ENCODE data around the gene TPX2.

Gene TPX2

GRCh38 chr20:31693402-31693801 lies 45.7 kb upstream of the TPX2 start:
- no peaks in the 10 kb centered on the region for H3K27me3 ChIP-seq (ENCODE audit: low read length)
- no peak overlapping the region for H3K4me2 ChIP-seq (ENCODE audit: low read depth, low read length, poor library complexity, severe bottlenecking)
- H3F3A ChIP-seq (ENCODE audit: insufficient read depth): peaks cover 17% of the 10 kb centered on the region
- peak overlapping the region; percentile 24; the same call in 1 of the 2 replicates for H3K27ac ChIP-seq (ENCODE audit: low read depth, low read length)
- H3K4me3 ChIP-seq (ENCODE audit: insufficient read depth, low read length, poor library complexity, severe bottlenecking): no peak overlapping the region
- no peaks in the 10 kb centered on the region for H3K9me3 ChIP-seq (ENCODE audit: insufficient read depth, low read length)
- no peaks in the 10 kb centered on the region for H4K20me1 ChIP-seq (ENCODE audit: low read depth, low read length)
- TF ChIP-seq EZH2phosphoT487 (conservative IDR thresholded peaks at IDR 0.05; ENCODE audit: low read length) (no peak), CTCF (IDR thresholded peaks at IDR 0.05; ENCODE audit: insufficient read depth, low read length, poor library complexity, severe bottlenecking) (no peak)
- H3K9ac ChIP-seq (ENCODE audit: low read length): no peak overlapping the region
- H3K9me2 ChIP-seq (replicated peaks; ENCODE audit: insufficient read depth, low read length): no peaks in the 10 kb centered on the region
- H3K36me3 ChIP-seq (ENCODE audit: low read length): no peaks in the 10 kb centered on the region
- H2AFZ ChIP-seq (ENCODE audit: low read depth, low read length, severe bottlenecking): no peak overlapping the region
- H3K79me2 ChIP-seq (ENCODE audit: insufficient read depth, low read length): peaks cover 43% of the 10 kb centered on the region

DNA sequence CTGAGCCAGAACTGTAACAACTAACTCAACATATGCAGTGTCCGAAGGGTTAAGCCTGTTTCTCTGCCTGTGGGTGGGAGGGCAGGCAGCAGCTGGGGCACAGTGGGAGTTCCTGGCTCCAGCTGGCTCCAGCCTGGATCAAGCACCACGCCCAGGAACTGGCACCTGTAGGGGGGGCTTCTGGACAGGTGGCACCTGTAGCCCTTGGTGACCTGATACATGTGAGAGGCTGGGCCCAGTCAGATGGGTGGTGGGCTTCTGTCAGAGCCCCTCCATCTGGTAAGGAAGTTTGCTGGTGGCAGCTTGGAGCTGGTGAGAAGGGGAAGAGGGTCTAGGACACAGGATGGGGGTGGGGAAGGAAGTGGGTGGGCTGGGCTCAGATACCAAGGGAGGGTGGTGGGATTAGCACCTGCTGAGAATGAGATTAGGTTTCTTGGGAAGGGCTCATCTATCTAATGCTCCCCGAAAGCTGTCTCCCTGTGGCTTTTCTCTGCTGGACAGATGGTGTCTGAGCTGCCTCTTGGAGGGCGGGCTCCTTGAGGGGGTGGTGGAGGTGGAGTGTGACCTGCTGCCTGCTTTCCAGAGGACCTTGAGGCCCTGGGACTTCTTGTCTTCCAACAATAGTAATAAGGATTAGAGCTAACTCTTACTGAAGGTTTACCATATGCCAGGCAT lies 45.0 kb upstream of the TPX2 start:
- Histone ChIP-seq H3K4me2 (ENCODE audit: low read depth, low read length, poor library complexity, severe bottlenecking) (no peak overlapping the region), H2AFZ (ENCODE audit: low read depth, low read length, severe bottlenecking) (no peak overlapping the region), H3K27ac (ENCODE audit: low read depth, low read length) (peak overlapping the region; percentile 24; the same call in 1 of the 2 replicates), H4K20me1 (ENCODE audit: low read depth, low read length) (no peaks in the 10 kb centered on the region), H3K9me3 (ENCODE audit: insufficient read depth, low read length) (no peaks in the 10 kb centered on the region), H3K36me3 (ENCODE audit: low read length) (no peaks in the 10 kb centered on the region), H3K27me3 (ENCODE audit: low read length) (no peaks in the 10 kb centered on the region), H3K9me2 (replicated peaks; ENCODE audit: insufficient read depth, low read length) (no peaks in the 10 kb centered on the region), H3K9ac (ENCODE audit: low read length) (no peak overlapping the region), H3F3A (ENCODE audit: insufficient read depth) (peaks cover 17% of the 10 kb centered on the region), H3K79me2 (ENCODE audit: insufficient read depth, low read length) (peaks cover 43% of the 10 kb centered on the region), H3K4me3 (ENCODE audit: insufficient read depth, low read length, poor library complexity, severe bottlenecking) (no peak overlapping the region)
- TF ChIP-seq CTCF (IDR thresholded peaks at IDR 0.05; ENCODE audit: insufficient read depth, low read length, poor library complexity, severe bottlenecking): no peak
- no peak for TF ChIP-seq EZH2phosphoT487 (conservative IDR thresholded peaks at IDR 0.05; ENCODE audit: low read length)

- H3K9me2 ChIP-seq (replicated peaks; ENCODE audit: insufficient read depth, low read length): no peaks in the 10 kb centered on the region
- no peak overlapping the region for H3K4me3 ChIP-seq (ENCODE audit: insufficient read depth, low read length, poor library complexity, severe bottlenecking)
- H3K36me3 ChIP-seq (ENCODE audit: low read length): no peaks in the 10 kb centered on the region
- no peaks in the 10 kb centered on the region for H4K20me1 ChIP-seq (ENCODE audit: low read depth, low read length)
- no peaks in the 10 kb centered on the region for H3K9me3 ChIP-seq (ENCODE audit: insufficient read depth, low read length)
- H3K27me3 ChIP-seq (ENCODE audit: low read length): no peaks in the 10 kb centered on the region
- peak overlapping the region; percentile 22 for H3K27ac ChIP-seq (ENCODE audit: low read depth, low read length)
- H3K4me2 ChIP-seq (ENCODE audit: low read depth, low read length, poor library complexity, severe bottlenecking): no peak overlapping the region
- H3K9ac ChIP-seq (ENCODE audit: low read length): no peak overlapping the region
- peaks cover 39% of the 10 kb centered on the region for H3K79me2 ChIP-seq (ENCODE audit: insufficient read depth, low read length)
- TF ChIP-seq CTCF (IDR thresholded peaks at IDR 0.05; ENCODE audit: insufficient read depth, low read length, poor library complexity, severe bottlenecking) (no peak), EZH2phosphoT487 (conservative IDR thresholded peaks at IDR 0.05; ENCODE audit: low read length) (no peak)
- H2AFZ ChIP-seq (ENCODE audit: low read depth, low read length, severe bottlenecking): no peak overlapping the region
- peaks cover 17% of the 10 kb centered on the region for H3F3A ChIP-seq (ENCODE audit: insufficient read depth)
Observed at GRCh38 chr20:31694842-31695593, 44.1 kb upstream of the TPX2 start.
